HUDEP-2 (cell line): ENCODE measurements around the gene IL11.
"Not testable (repeated sequence)": the region's sequence is repeated elsewhere in the genome, so short reads cannot be mapped to it uniquely, and the experiment has no call there.

Experiments used
- DNase-seq, 76 experiments: peaks; one replicate each; lab custom pipeline; 2025; ENCODE audit not compliant: unreplicated experiment in 76 of 76; lab: John Stamatoyannopoulos, UW

IL11 gene

GRCh38 chr19:55339105-55339888, 31.0 kb downstream of the IL11 start, which contains the start of gene KMT5C:
Gene KMT5C (plus strand): TSS chr19:55339876. CDS start chr19:55341937, 2,061 bp downstream.
- DNase-seq = peak; percentile 86 to 100 (median 100)

- DNase-seq = no peak
Observed at GRCh38 chr19:55336101-55336500, 34.2 kb downstream of the IL11 start.

GRCh38 chr19:55333870-55334269, 36.4 kb downstream of the IL11 start:
- DNase-seq = no peak

GRCh38 chr19:55329791-55330190, 40.5 kb downstream of the IL11 start:
- not testable (repeated sequence) for DNase-seq

GRCh38 chr19:55328774-55329318, 41.4 kb downstream of the IL11 start:
- DNase-seq = peak in 3 of 76 experiments; percentile 12 to 29 (median 22)

- no peak for DNase-seq
Observed at GRCh38 chr19:55325172-55325571, 45.1 kb downstream of the IL11 start, which contains the start of gene TMEM150B. Gene TMEM150B (minus strand): TSS chr19:55325341. CDS start chr19:55321036, 4,305 bp downstream.

- no peak for DNase-seq
Observed at GRCh38 chr19:55324662-55325061, 45.6 kb downstream of the IL11 start.

GRCh38 chr19:55322204-55322885, 47.9 kb downstream of the IL11 start:
- DNase-seq = no peak

GRCh38 chr19:55321466-55322137, 48.7 kb downstream of the IL11 start:
- no peak for DNase-seq

- no peak for DNase-seq
Observed at GRCh38 chr19:55320844-55321419, 49.3 kb downstream of the IL11 start.

- peak in 2 of 76 experiments; percentile 14 to 15 for DNase-seq
Observed at GRCh38 chr19:55319785-55320184, 50.5 kb downstream of the IL11 start.

GRCh38 chr19:55316646-55317045, 53.6 kb downstream of the IL11 start:
- DNase-seq = no peak

GRCh38 chr19:55315956-55316525, 54.2 kb downstream of the IL11 start:
- DNase-seq = no peak

GRCh38 chr19:55314396-55314795, 55.9 kb downstream of the IL11 start:
- DNase-seq = no peak
